Liver (tissue), 9 donors: ENCODE measurements around the gene KCNQ1. TPM values are rescaled to one million over a fixed set of nuclear protein-coding genes. Genes with fewer than 3 reads are reported as not detected.

Experiments
- DNase-seq: peaks from one replicate; pipeline ENCODE4 v3.0.0-alpha.2; 2017; ENCODE audit warnings: low spot score
- H3K27ac ChIP-seq, 2 donors: one replicate each; pipeline ENCODE4 v1.7.0; 2013; ENCODE audit warnings: inconsistent platforms in 2 of 2, low read length in 2 of 2, control low read depth in 1 of 2, low read depth in 1 of 2, mild to moderate bottlenecking in 1 of 2
- H3K27me3 ChIP-seq, 4 donors: one replicate each; pipeline versions ENCODE4 v1.6.1 to v1.7.0; 2013; ENCODE audit warnings: low read length in 3 of 4, inconsistent platforms in 1 of 4, mild to moderate bottlenecking in 1 of 4, moderate library complexity in 1 of 4; ENCODE audit not compliant: control insufficient read depth in 4 of 4, insufficient read depth in 4 of 4
- H3K36me3 ChIP-seq, 4 donors: one replicate each; pipeline versions ENCODE4 v1.6.1 to v1.7.0; 2013; ENCODE audit warnings: low read length in 3 of 4, mild to moderate bottlenecking in 3 of 4, low read depth in 1 of 4, moderate library complexity in 1 of 4; ENCODE audit not compliant: control insufficient read depth in 4 of 4, insufficient read depth in 3 of 4
- H3K4me1 ChIP-seq, 4 donors: one replicate each; pipeline versions ENCODE4 v1.6.1 to v1.7.0; 2013; ENCODE audit warnings: low read length in 3 of 4, mild to moderate bottlenecking in 3 of 4, moderate library complexity in 1 of 4; ENCODE audit not compliant: control insufficient read depth in 4 of 4, insufficient read depth in 4 of 4
- H3K4me3 ChIP-seq, 3 donors: one replicate each; pipeline versions ENCODE4 v1.6.1 to v1.7.0; 2013; ENCODE audit warnings: low read length in 3 of 3, control low read depth in 1 of 3, low read depth in 1 of 3, mild to moderate bottlenecking in 1 of 3
- H3K9ac ChIP-seq, 2 donors: one replicate each; pipeline ENCODE4 v1.7.0; 2013; ENCODE audit warnings: low read length in 2 of 2, mild to moderate bottlenecking in 2 of 2, moderate library complexity in 2 of 2, control low read depth in 1 of 2, low read depth in 1 of 2
- H3K9me3 ChIP-seq, 4 donors: one replicate each; pipeline versions ENCODE4 v1.6.1 to v1.7.0; 2013; ENCODE audit warnings: low read length in 3 of 4; ENCODE audit not compliant: control insufficient read depth in 4 of 4
- FOXA2 ChIP-seq: IDR thresholded peaks from 2 replicates; pipeline ENCODE4 v1.6.1; 2016; ENCODE audit warnings: antibody characterized with exemption
- GABPA ChIP-seq, 2 donors: IDR thresholded peaks in 1 of 2; conservative IDR thresholded peaks in 1 of 2; 2 replicates each; pipeline ENCODE4 v1.6.1; 2016; ENCODE audit warnings: antibody characterized with exemption in 2 of 2, mild to moderate bottlenecking in 1 of 2, moderate library complexity in 1 of 2
- HNF4A ChIP-seq, 2 donors: conservative IDR thresholded peaks; 2 replicates each; pipeline ENCODE4 v1.6.1; 2016; ENCODE audit warnings: antibody characterized with exemption in 2 of 2, mild to moderate bottlenecking in 2 of 2
- HNF4G ChIP-seq: IDR thresholded peaks from 2 replicates; pipeline ENCODE4 v1.6.1; 2016; ENCODE audit warnings: antibody characterized with exemption
- JUND ChIP-seq, 2 donors: IDR thresholded peaks; 2 replicates each; pipeline ENCODE4 v1.6.1; 2016; ENCODE audit warnings: antibody characterized with exemption in 2 of 2
- NR2F2 ChIP-seq: IDR thresholded peaks from 2 replicates; pipeline ENCODE4 v1.6.1; 2016; ENCODE audit warnings: antibody characterized with exemption
- RAD21 ChIP-seq, 2 donors: IDR thresholded peaks; 2 replicates each; pipeline ENCODE4 v1.6.1; 2016; ENCODE audit warnings: antibody characterized with exemption in 2 of 2, mild to moderate bottlenecking in 2 of 2
- SP1 ChIP-seq: IDR thresholded peaks from 2 replicates; pipeline ENCODE4 v1.6.1; 2018; ENCODE audit warnings: antibody characterized with exemption, mild to moderate bottlenecking
- TAF1 ChIP-seq: conservative IDR thresholded peaks from 2 replicates; pipeline ENCODE4 v1.6.1; 2016; ENCODE audit warnings: antibody characterized with exemption, mild to moderate bottlenecking
- YY1 ChIP-seq: IDR thresholded peaks from 2 replicates; pipeline ENCODE4 v1.6.1; 2016; ENCODE audit warnings: antibody characterized with exemption, mild to moderate bottlenecking
- WGBS: extraction: QIAGEN DNeasy Blood & Tissue Kit; methylation state at CpG from one replicate; pipeline ENCODE4 v1.1.7; 2013; 5-methylcytosine and 5-hydroxymethylcytosine counted together
- polyA plus RNA-seq, 2 donors: library from polyadenylated mRNA; stranded (reverse) in 1 of 2; unstranded in 1 of 2; fragments of 200-250 nt in 1 of 2; fragments of >200 nt in 1 of 2; fragmentation: Nextera tagmentation in 1 of 2; extraction: Ambion mirVana in 1 of 2; gene quantifications; one replicate each; pipeline versions ENCODE4 v1.2.1 to v1.2.3, GENCODE V29; 2013 to 2015
- total RNA-seq, 2 donors: library from RNA; depleted of rRNA; stranded (reverse); fragments of >200 nt; gene quantifications; one replicate each; pipeline ENCODE4 v1.2.3, GENCODE V29; 2014
- TF ChIP-seq, protein P1 (sequence below): IDR thresholded peaks from 2 replicates; pipeline ENCODE4 v1.6.1; 2016; ENCODE audit warnings: antibody characterized with exemption
- TF ChIP-seq, protein P2 (sequence below): IDR thresholded peaks from 2 replicates; pipeline ENCODE4 v1.6.1; 2016; ENCODE audit warnings: antibody characterized with exemption
- TF ChIP-seq, protein P3 (sequence below): IDR thresholded peaks from 2 replicates; pipeline ENCODE4 v1.6.1; 2016; ENCODE audit warnings: antibody characterized with exemption
- TF ChIP-seq, protein P4 (sequence below): IDR thresholded peaks from 2 replicates; pipeline ENCODE4 v1.6.1; 2016; ENCODE audit warnings: antibody characterized with exemption, mild to moderate bottlenecking
- donor health status: healthy.
- donor health status: healthy.
- donor health status: healthy.
- donor health status: healthy.
- donor health status: healthy.

Gene KCNQ1
- total and polyA plus RNA-seq, 4 donors = 0.31 to 2.2 (median 1.5) TPM

DNA sequence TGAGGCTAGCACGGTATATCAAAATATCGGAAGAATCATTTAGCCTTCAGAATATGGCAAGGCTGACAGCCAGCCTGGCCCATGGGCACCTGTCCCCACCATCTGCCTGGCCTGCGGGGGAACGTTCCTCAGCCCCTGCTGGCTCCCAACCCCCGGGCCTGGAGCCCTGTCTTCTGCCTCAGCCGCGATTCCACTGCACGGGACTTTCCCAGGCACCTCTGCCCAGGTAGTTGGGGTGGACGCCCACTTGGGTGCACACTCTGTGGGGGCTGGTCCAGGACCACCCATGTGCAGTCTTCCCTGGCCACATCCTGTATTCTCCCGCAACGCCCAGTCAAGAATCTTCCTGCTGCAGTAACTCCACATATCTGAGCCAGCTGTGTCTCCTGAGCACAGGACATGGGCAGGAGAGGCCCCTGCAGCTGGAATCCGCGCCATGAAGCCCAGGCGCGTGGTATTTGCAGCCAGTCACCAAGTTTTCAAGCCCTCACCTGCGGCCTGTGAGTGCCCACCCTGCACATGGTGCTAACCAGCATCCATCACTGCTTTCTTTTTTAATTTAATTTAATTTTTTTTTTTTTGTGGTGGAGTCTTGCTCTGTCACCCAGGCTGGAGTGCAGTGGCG, 77.9 kb downstream of the KCNQ1 start:
- Histone ChIP-seq H3K9ac (no peak overlapping the region), H3K4me1 (no peaks in the 10 kb centered on the region), H3K36me3 (peaks cover 0 to 2% (median 0%) of the 10 kb centered on the region in 4 donors), H3K27ac (no peak overlapping the region), H3K4me3 (no peak overlapping the region), H3K27me3 (no peaks in the 10 kb centered on the region), H3K9me3 (no peaks in the 10 kb centered on the region)
- TF ChIP-seq, protein P1, sequence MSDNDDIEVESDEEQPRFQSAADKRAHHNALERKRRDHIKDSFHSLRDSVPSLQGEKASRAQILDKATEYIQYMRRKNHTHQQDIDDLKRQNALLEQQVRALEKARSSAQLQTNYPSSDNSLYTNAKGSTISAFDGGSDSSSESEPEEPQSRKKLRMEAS = no peak
- TF ChIP-seq, protein P2, sequence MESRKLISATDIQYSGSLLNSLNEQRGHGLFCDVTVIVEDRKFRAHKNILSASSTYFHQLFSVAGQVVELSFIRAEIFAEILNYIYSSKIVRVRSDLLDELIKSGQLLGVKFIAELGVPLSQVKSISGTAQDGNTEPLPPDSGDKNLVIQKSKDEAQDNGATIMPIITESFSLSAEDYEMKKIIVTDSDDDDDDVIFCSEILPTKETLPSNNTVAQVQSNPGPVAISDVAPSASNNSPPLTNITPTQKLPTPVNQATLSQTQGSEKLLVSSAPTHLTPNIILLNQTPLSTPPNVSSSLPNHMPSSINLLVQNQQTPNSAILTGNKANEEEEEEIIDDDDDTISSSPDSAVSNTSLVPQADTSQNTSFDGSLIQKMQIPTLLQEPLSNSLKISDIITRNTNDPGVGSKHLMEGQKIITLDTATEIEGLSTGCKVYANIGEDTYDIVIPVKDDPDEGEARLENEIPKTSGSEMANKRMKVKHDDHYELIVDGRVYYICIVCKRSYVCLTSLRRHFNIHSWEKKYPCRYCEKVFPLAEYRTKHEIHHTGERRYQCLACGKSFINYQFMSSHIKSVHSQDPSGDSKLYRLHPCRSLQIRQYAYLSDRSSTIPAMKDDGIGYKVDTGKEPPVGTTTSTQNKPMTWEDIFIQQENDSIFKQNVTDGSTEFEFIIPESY = no peak
- TF ChIP-seq YY1 = no peak
- TF ChIP-seq JUND (IDR thresholded peaks at IDR 0.05) = no peak
- no peak for TF ChIP-seq FOXA2
- TF ChIP-seq RAD21 (IDR thresholded peaks at IDR 0.05) = no peak
- TF ChIP-seq SP1 = no peak
- TF ChIP-seq GABPA (IDR thresholded peaks at IDR 0.05 in 1 of 2, conservative IDR thresholded peaks at IDR 0.05 in 1 of 2) = no peak
- no peak for TF ChIP-seq HNF4A (conservative IDR thresholded peaks at IDR 0.05)
- TF ChIP-seq TAF1 = no peak
- no peak for TF ChIP-seq NR2F2
- TF ChIP-seq, protein P3, sequence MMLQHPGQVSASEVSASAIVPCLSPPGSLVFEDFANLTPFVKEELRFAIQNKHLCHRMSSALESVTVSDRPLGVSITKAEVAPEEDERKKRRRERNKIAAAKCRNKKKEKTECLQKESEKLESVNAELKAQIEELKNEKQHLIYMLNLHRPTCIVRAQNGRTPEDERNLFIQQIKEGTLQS = no peak
- peak; percentile 16 for DNase-seq
- 84% methylated on average over 17 of the region's 17 CpGs for WGBS

DNA sequence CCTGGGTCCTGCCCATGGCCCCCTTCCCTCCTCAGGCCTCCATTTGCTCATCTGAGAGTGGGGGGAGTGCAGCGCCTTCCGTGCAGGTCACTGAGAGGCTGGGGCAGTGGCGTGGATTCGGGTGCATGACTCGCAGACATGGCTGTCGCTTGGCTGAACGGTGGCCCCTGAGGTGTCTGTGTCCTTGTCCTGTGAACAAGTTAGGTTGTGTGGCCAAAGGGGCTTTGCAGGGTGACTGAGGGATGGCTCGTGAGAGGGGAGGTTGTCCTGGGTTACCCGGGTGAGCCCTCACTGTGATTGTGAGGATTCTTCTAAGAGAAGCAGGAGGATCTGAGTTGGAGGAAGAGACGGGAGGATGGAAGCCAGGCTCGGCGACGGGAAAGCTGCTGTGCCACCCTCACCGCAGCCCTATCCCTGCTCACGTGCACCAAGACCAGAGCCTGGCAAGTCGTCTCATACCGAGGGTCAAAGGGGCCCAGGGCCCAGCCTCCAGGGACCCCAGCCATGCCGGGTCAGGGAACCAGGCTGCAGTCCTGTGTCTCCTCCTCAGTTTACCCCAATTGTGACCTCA, 79.1 kb downstream of the KCNQ1 start:
- WGBS = 86% methylated on average over 18 of the region's 18 CpGs
- Histone ChIP-seq H3K27me3 (no peaks in the 10 kb centered on the region), H3K36me3 (no peaks in the 10 kb centered on the region), H3K27ac (no peak overlapping the region), H3K4me1 (no peaks in the 10 kb centered on the region), H3K9me3 (no peaks in the 10 kb centered on the region), H3K9ac (no peak overlapping the region), H3K4me3 (no peak overlapping the region)
- DNase-seq = peak; percentile 19
- no peak for TF ChIP-seq TAF1
- TF ChIP-seq HNF4G = no peak
- no peak for TF ChIP-seq GABPA (IDR thresholded peaks at IDR 0.05 in 1 of 2, conservative IDR thresholded peaks at IDR 0.05 in 1 of 2)
- TF ChIP-seq HNF4A (conservative IDR thresholded peaks at IDR 0.05) = no peak
- TF ChIP-seq, protein P4, sequence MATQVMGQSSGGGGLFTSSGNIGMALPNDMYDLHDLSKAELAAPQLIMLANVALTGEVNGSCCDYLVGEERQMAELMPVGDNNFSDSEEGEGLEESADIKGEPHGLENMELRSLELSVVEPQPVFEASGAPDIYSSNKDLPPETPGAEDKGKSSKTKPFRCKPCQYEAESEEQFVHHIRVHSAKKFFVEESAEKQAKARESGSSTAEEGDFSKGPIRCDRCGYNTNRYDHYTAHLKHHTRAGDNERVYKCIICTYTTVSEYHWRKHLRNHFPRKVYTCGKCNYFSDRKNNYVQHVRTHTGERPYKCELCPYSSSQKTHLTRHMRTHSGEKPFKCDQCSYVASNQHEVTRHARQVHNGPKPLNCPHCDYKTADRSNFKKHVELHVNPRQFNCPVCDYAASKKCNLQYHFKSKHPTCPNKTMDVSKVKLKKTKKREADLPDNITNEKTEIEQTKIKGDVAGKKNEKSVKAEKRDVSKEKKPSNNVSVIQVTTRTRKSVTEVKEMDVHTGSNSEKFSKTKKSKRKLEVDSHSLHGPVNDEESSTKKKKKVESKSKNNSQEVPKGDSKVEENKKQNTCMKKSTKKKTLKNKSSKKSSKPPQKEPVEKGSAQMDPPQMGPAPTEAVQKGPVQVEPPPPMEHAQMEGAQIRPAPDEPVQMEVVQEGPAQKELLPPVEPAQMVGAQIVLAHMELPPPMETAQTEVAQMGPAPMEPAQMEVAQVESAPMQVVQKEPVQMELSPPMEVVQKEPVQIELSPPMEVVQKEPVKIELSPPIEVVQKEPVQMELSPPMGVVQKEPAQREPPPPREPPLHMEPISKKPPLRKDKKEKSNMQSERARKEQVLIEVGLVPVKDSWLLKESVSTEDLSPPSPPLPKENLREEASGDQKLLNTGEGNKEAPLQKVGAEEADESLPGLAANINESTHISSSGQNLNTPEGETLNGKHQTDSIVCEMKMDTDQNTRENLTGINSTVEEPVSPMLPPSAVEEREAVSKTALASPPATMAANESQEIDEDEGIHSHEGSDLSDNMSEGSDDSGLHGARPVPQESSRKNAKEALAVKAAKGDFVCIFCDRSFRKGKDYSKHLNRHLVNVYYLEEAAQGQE = no peak
- TF ChIP-seq YY1 = no peak
- no peak for TF ChIP-seq FOXA2
